Small intestine (tissue), 7 donors: Measurements from ENCODE around the gene REG4. TPM values are rescaled to one million over a fixed set of nuclear protein-coding genes. Genes with fewer than 3 reads are reported as not detected.

Experiments
- DNase-seq, 2 donors: peaks; one replicate each; pipeline versions ENCODE4 v3.0.0 to v3.0.0-alpha.2; 2013
- FAIRE-seq: peaks from 2 replicates; lab custom pipeline; 2012; peaks lifted over from hg19 to GRCh38; lab: Jason Lieb, UNC
- H3K27ac ChIP-seq, 3 donors: one replicate each; pipeline ENCODE4 v1.5.1; 2013; ENCODE audit warnings: low read length in 2 of 3, mild to moderate bottlenecking in 2 of 3, control low read depth in 1 of 3, inconsistent platforms in 1 of 3, low read depth in 1 of 3, moderate library complexity in 1 of 3
- H3K27me3 ChIP-seq, 3 donors: one replicate each; pipeline ENCODE4 v1.6.1; 2013; ENCODE audit warnings: low read length in 3 of 3, inconsistent platforms in 1 of 3; ENCODE audit not compliant: control insufficient read depth in 3 of 3, insufficient read depth in 3 of 3
- H3K36me3 ChIP-seq, 3 donors: one replicate each; pipeline ENCODE4 v1.6.1; 2013; ENCODE audit warnings: low read length in 3 of 3, inconsistent platforms in 1 of 3, low read depth in 1 of 3, mild to moderate bottlenecking in 1 of 3, moderate library complexity in 1 of 3; ENCODE audit not compliant: control insufficient read depth in 3 of 3, insufficient read depth in 2 of 3
- H3K4me1 ChIP-seq, 3 donors: one replicate each; pipeline ENCODE4 v1.6.1; 2013; ENCODE audit warnings: low read length in 2 of 3, inconsistent platforms in 1 of 3, low read depth in 1 of 3, mild to moderate bottlenecking in 1 of 3, moderate library complexity in 1 of 3; ENCODE audit not compliant: control insufficient read depth in 3 of 3, insufficient read depth in 2 of 3
- H3K4me3 ChIP-seq, 3 donors: one replicate each; pipeline ENCODE4 v1.5.1; 2013; ENCODE audit warnings: low read length in 3 of 3, control low read depth in 1 of 3, inconsistent platforms in 1 of 3, low read depth in 1 of 3, mild to moderate bottlenecking in 1 of 3, moderate library complexity in 1 of 3
- H3K9me3 ChIP-seq, 2 donors: one replicate each; pipeline ENCODE4 v1.6.1; 2013; ENCODE audit warnings: low read depth in 1 of 2, low read length in 1 of 2; ENCODE audit not compliant: control insufficient read depth in 2 of 2, insufficient read depth in 1 of 2
- WGBS, 3 donors: extraction: QIAGEN DNeasy Blood & Tissue Kit; methylation state at CpG; one replicate each; pipeline ENCODE4 v1.1.7; 2013; 5-methylcytosine and 5-hydroxymethylcytosine counted together
- polyA plus RNA-seq, 4 donors: library from polyadenylated mRNA; stranded (reverse) in 3 of 4; unstranded in 1 of 4; fragments of 200-250 nt in 3 of 4; fragments of 120-200 nt in 1 of 4; gene quantifications; one replicate each; pipeline versions ENCODE4 v1.2.1 to v1.2.3, GENCODE V29; 2013
- donor health status: healthy with polysubstance abuse.
- donor health status: control.
- donor health status: control.
- donor health status: Bipolar disorder and iron deficiency.
- donor health status: healthy.

Gene REG4
- polyA plus RNA-seq, 4 donors: 145 to 1,219 (median 254) TPM

DNA sequence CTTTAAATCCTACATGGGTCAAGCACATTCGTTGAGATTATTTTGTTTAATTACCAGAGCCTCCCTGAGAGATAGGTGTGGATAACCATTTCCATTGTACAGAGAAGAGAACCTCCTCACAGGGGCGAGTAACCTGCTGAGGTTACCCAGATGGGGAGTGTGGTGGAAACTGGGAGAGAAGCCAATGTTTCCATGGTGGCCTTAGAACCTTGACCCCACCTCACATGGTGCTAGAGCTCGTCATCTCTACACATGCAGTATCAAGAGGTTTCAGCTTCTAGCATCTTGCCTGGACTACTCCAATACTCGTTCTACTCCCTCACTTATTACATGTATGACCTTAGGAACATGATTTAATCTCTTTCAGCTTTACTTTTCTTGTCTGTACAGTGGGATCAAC is 4.8 kb downstream of the REG4 start:
- DNase-seq: peak; percentile 56 to 58
- Histone ChIP-seq H3K36me3 (peaks cover 0 to 5% (median 2%) of the 10 kb centered on the region in 3 donors), H3K4me1 (peaks cover 0 to under 1% (median 0%) of the 10 kb centered on the region in 3 donors), H3K9me3 (no peaks in the 10 kb centered on the region), H3K27me3 (no peaks in the 10 kb centered on the region), H3K4me3 (no peak overlapping the region), H3K27ac (no peak overlapping the region)
- no peak for FAIRE-seq
- WGBS, 3 donors: 15 to 43% (median 15%) methylated on average over 4 of the region's 4 CpGs

DNA sequence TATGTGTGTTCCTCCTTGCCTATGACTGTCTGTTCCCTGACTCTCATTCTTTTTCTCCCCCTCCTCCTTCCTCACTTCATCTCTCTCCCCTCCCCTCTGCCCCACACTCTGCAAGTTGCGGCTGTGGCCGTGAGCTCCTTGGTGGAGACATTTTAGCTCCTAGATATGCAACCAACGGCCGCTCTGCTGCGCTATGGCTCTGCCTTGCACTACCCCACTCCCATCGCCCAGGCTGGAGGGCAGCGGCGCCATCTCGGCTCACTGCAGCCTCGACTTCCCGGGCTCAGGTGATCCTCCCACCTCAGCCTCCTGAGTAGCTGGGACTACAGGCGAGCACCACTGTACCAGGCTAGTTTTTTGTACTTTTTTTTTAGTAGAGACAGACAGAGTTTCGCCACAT is 5.5 kb downstream of the REG4 start:
- DNase-seq (no peak), FAIRE-seq (no peak)
- H3K4me3 ChIP-seq: no peak overlapping the region
- no peaks in the 10 kb centered on the region for H3K4me1 ChIP-seq
- H3K27ac ChIP-seq: no peak overlapping the region
- peaks cover 0 to 5% (median 2%) of the 10 kb centered on the region in 3 donors for H3K36me3 ChIP-seq
- no peaks in the 10 kb centered on the region for H3K27me3 ChIP-seq
- H3K9me3 ChIP-seq: no peaks in the 10 kb centered on the region
- WGBS, 3 donors: 92 to 95% (median 94%) methylated on average over 13 of the region's 13 CpGs

DNA sequence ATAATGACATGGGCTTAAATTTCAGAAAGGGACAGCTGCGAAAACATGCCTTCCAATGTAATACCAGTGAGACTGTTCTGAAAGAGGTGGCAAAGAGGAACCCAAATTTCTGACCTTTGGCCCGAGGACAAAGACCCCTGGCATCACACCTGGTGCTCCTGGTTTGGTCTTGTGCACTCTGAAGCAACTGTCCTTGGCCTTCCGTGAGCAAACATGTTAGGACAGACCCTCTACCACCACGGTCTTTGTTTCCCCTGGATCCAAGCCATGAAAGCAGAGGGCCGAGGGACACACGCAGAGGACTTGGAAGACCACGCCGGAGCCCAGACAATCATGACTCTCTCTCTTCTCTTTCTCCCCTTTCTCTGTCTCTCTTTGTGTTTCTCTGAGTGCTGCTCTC is 6.0 kb downstream of the REG4 start:
- FAIRE-seq (no peak), DNase-seq (no peak)
- no peak overlapping the region for H3K27ac ChIP-seq
- no peaks in the 10 kb centered on the region for H3K27me3 ChIP-seq
- no peaks in the 10 kb centered on the region for H3K9me3 ChIP-seq
- WGBS, 3 donors: 92 to 95% (median 95%) methylated on average over 8 of the region's 8 CpGs
- no peak overlapping the region for H3K4me3 ChIP-seq
- H3K4me1 ChIP-seq: no peaks in the 10 kb centered on the region
- H3K36me3 ChIP-seq: peaks cover 0 to 5% (median 2%) of the 10 kb centered on the region in 3 donors

DNA sequence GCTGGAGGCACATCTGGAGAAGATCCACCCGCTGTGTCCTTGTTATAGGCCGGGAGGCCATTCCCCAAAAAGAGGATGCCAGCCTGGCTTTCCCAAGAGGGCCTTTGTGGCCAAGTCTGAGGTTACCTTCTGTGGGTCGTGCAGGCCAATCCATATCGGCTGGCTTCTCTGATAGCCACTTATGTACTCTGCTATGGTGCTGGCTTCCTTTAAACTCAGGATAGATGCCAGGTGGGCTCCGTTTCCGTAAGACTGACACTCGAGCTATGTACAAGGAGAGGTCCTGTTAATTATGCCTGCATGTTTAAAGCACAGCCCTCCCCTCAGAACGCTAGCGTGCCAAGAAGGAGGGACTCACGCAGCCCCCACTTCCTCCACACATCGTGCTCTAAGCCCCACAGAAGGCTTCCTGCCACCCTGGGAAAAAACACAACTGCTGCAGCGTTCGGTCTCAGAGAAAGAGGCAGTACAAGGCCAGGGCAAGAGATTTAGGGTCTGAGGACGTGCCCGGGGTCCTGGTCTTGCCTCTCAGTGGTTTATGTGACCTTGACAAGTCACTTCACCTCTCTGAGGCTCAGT is 11.6 kb downstream of the REG4 start:
- Histone ChIP-seq H3K4me3 (no peak overlapping the region), H3K4me1 (peaks cover 0 to 30% (median 2%) of the 10 kb centered on the region in 3 donors), H3K9me3 (no peaks in the 10 kb centered on the region), H3K27ac (no peak overlapping the region), H3K27me3 (no peaks in the 10 kb centered on the region), H3K36me3 (peaks cover 0 to 2% (median 0%) of the 10 kb centered on the region in 3 donors)
- FAIRE-seq (no peak), DNase-seq (no peak)
- WGBS, 3 donors: 79 to 91% (median 84%) methylated on average over 15 of the region's 15 CpGs

DNA sequence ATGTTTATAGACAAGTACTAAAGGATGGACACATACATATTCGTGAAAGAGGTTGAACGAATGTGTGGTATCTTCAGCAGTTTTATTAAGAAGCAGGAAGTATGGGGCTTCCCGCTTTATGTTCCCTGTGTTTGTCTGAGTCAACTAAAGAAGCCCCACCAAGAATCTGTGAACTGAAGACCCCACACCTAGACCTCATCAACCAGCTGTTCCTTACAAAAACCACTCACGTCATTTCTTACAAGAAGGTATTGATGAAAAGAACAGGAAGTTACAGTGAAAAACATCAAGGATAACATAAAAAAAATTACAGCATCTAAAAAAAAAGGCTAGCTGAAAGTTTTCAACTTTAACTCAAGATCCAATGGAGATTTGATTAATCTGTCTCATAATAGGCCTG is 12.3 kb downstream of the REG4 start:
- FAIRE-seq: no peak
- Histone ChIP-seq H3K4me1 (peaks cover 0 to 36% (median 2%) of the 10 kb centered on the region in 3 donors), H3K4me3 (no peak overlapping the region), H3K27me3 (no peaks in the 10 kb centered on the region), H3K27ac (no peak overlapping the region), H3K36me3 (no peaks in the 10 kb centered on the region), H3K9me3 (no peaks in the 10 kb centered on the region)
- 79 to 85% (median 81%) methylated on average over 4 of the region's 4 CpGs for WGBS, 3 donors
- DNase-seq: no peak

DNA sequence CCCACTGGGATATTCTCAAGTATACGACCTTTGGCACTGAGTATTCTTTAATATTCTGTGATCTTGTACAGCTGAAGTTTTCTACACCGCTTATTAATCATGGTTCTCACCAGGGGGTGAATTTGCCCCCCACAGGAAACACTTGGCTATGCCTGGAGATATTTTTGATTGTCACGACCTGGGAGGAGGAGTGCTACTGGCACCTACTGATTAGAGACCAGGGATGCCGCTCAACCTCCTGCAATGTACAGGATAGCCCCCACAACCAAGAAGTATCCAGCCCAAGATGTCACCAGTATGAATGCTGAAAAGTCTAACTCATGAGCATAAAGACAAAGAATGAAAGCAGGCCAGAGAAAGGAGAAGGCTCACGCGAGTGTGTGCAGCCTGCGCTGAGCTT is 13.7 kb downstream of the REG4 start:
- no peak overlapping the region for H3K4me3 ChIP-seq
- FAIRE-seq (no peak), DNase-seq (no peak)
- 90 to 91% (median 90%) methylated on average over 7 of the region's 7 CpGs for WGBS, 3 donors
- no peaks in the 10 kb centered on the region for H3K9me3 ChIP-seq
- H3K4me1 ChIP-seq: peaks cover 0 to 44% (median 2%) of the 10 kb centered on the region in 3 donors
- H3K36me3 ChIP-seq: peaks cover 0 to 2% (median 0%) of the 10 kb centered on the region in 3 donors
- no peak overlapping the region for H3K27ac ChIP-seq
- H3K27me3 ChIP-seq: no peaks in the 10 kb centered on the region

DNA sequence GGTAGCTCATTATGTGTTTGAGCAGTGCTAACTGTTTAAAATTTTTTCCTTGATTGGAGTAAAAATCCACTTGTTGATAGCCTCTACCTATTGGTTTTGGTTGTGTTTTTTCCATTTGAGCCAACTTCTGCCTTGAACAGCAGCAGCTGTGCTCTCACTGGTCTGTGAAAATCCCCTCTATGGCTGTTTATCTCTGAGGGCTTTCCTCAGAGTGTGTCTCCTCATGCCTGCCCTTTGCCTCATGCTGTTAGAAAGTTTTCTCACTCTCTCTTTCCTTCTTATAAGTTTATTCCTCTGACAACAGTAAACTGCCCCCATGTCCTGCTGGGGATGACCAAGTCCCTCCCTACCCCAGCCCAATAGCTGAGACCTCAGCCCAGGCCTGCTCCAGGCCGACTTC is 14.1 kb downstream of the REG4 start:
- no peaks in the 10 kb centered on the region for H3K9me3 ChIP-seq
- H3K36me3 ChIP-seq: peaks cover 0 to 2% (median 0%) of the 10 kb centered on the region in 3 donors
- no peaks in the 10 kb centered on the region for H3K27me3 ChIP-seq
- no peak overlapping the region for H3K4me3 ChIP-seq
- peaks cover 0 to 45% (median 2%) of the 10 kb centered on the region in 3 donors for H3K4me1 ChIP-seq
- FAIRE-seq: no peak
- WGBS, 3 donors: 67 to 75% (median 73%) methylated on average over 1 of the region's 1 CpG
- H3K27ac ChIP-seq: no peak overlapping the region
- no peak for DNase-seq

DNA sequence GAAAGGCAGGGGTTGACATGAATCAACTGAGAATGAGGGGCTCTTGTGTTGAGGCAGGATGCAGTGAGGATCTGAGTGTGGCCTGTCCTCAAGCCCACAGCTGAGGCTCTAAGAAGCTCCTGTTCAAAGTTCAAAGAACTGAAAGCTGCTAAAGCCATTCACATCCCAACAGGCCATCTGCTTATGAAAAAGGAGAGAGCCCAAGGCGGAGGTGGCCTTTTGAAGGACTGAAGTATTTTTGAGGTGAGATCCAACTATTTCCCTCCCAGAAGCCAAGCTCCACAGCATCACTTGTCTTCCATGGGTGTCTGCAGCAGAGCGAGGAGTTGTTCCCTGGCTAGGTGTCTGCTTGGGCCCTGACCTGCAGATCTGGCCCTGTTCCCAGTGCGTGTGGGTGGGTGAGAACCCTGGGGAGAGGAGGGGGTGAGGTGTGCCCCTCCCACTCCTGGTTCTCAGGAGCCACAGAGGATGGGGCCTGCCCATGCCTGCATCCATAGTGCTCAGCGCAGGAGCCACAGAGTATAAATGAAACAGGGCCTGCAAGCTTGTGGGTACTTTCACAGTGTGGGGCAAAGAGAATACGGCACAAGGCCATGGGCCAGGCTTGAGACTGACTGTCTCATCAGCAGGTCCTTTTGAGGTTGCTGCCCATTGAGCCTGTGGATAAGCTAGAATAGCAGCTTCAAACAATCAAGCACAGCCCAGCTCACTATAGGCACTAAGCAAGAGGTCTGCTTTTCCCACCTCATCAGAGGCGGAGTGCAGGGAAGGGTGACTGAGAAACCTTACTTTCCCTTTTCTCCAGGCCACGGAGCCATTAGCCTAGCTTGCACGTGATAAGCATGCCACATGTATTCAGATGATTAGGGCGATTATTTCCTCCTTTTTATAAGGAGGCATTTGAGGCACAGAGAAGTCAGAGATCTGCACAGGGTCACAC is 15.7 kb downstream of the REG4 start:
- DNase-seq: no peak
- Histone ChIP-seq H3K9me3 (no peaks in the 10 kb centered on the region), H3K4me3 (no peak overlapping the region), H3K27ac (peak overlapping the region in 1 of 3 donors; percentile 23), H3K4me1 (peaks cover under 1 to 61% (median 8%) of the 10 kb centered on the region in 3 donors), H3K36me3 (peaks cover 0 to 2% (median 0%) of the 10 kb centered on the region in 3 donors), H3K27me3 (no peaks in the 10 kb centered on the region)
- WGBS, 3 donors: 55 to 74% (median 61%) methylated on average over 9 of the region's 9 CpGs
- FAIRE-seq: no peak
